HFFc6 (cell line): ENCODE data around the gene REELD1. TPM values are rescaled to one million over a fixed set of nuclear protein-coding genes. Genes with fewer than 3 reads are reported as not detected.
A peak's percentile ranks its signal among the peaks of the same experiment; 100 is the strongest.

Experiments
- DNase-seq: peaks from one replicate; pipeline ENCODE4 v3.0.0-alpha.2; 2018
- H3K27ac Mint-ChIP-seq: 2 replicates; pipeline ENCODE4 v1.8.0; 2020; ENCODE audit warnings: mild to moderate bottlenecking, mixed read lengths
- H3K27me3 Mint-ChIP-seq: 2 replicates; pipeline ENCODE4 v1.8.0; 2021; ENCODE audit warnings: mild to moderate bottlenecking, moderate library complexity, mixed read lengths; ENCODE audit not compliant: insufficient read depth
- H3K36me3 Mint-ChIP-seq: 2 replicates; pipeline ENCODE4 v1.8.0; 2021; ENCODE audit warnings: low read depth, mixed read lengths
- H3K4me1 Mint-ChIP-seq: 2 replicates; pipeline ENCODE4 v1.8.0; 2020; ENCODE audit warnings: low read depth, mixed read lengths
- H3K4me3 Mint-ChIP-seq: 2 replicates; pipeline ENCODE4 v1.8.0; 2020; ENCODE audit warnings: mild to moderate bottlenecking, moderate library complexity, mixed read lengths
- H3K9me3 Mint-ChIP-seq: 2 replicates; pipeline ENCODE4 v1.8.0; 2020; ENCODE audit warnings: mild to moderate bottlenecking, mixed read lengths
- total RNA-seq, 6 experiments: library from RNA; stranded (reverse); fragmentation: NEBNext Ultra II Directional; extraction: Animal tissue kit (Norgen Biotek cat#: 25700); gene quantifications; 2 replicates in 1 of 6; 3 replicates in 5 of 6; pipeline ENCODE4 v1.2.3, GENCODE V29; 2021
- TF ChIP-seq, protein P1 (sequence below): fragments of 200-600 bp; sonication (generic); IDR thresholded peaks from 2 replicates; pipeline ENCODE4 v1.5.0; 2021; ENCODE audit warnings: antibody characterized with exemption, mild to moderate bottlenecking

Gene REELD1
- total RNA-seq, 6 experiments from 2014 or later: not detected

DNA sequence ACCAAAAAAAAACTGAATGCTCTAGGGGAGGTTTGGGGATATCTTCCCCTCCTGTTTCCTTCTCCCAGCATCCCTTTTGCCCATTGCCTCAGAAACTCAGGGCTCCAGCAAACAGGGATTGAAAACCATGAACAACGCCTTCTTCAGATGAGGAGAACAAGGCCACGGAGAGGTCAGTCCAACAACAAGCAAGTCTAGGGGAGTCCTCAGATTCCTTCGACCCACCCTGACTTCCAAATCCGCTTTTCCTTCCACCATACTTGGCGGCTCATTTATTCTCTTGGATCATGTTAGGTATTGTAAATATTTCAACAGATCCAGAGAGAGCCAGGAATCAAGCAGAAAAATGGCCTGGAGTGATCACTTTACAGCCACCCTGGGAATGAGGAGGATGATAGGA, 21.9 kb downstream of the REELD1 start:
- H3K9me3 Mint-ChIP-seq: peaks cover 7% of the 10 kb centered on the region
- H3K27me3 Mint-ChIP-seq: peaks cover 1% of the 10 kb centered on the region
- H3K4me3 Mint-ChIP-seq: no peak overlapping the region
- H3K36me3 Mint-ChIP-seq: peaks cover 6% of the 10 kb centered on the region; the same call in 1 of the 2 replicates
- H3K4me1 Mint-ChIP-seq: peaks cover 14% of the 10 kb centered on the region
- TF ChIP-seq, protein P1, sequence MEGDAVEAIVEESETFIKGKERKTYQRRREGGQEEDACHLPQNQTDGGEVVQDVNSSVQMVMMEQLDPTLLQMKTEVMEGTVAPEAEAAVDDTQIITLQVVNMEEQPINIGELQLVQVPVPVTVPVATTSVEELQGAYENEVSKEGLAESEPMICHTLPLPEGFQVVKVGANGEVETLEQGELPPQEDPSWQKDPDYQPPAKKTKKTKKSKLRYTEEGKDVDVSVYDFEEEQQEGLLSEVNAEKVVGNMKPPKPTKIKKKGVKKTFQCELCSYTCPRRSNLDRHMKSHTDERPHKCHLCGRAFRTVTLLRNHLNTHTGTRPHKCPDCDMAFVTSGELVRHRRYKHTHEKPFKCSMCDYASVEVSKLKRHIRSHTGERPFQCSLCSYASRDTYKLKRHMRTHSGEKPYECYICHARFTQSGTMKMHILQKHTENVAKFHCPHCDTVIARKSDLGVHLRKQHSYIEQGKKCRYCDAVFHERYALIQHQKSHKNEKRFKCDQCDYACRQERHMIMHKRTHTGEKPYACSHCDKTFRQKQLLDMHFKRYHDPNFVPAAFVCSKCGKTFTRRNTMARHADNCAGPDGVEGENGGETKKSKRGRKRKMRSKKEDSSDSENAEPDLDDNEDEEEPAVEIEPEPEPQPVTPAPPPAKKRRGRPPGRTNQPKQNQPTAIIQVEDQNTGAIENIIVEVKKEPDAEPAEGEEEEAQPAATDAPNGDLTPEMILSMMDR: no peak
- no peak for DNase-seq
- no peak overlapping the region for H3K27ac Mint-ChIP-seq

DNA sequence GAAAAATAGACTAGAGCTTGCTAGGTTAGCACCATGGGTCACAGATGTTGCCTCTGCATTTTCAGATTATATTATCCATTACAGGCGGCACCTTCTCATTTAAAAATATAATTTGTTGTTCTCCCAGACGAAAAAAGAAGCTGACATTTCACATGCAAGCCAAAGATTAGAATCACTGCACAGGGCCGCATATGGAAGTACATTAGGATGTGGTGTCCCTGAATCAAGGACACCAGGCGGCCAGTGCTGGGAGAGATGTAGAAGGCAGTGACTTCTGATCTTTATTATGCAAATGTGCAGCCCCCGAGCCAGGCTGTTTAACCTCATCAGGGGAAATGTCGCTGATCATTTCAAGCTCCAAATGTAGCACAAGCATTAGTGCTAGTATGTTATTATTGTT, 22.8 kb downstream of the REELD1 start:
- peaks cover 22% of the 10 kb centered on the region for H3K4me1 Mint-ChIP-seq
- no peak for DNase-seq
- H3K27me3 Mint-ChIP-seq: peaks cover 1% of the 10 kb centered on the region
- H3K9me3 Mint-ChIP-seq: peaks cover 6% of the 10 kb centered on the region
- H3K36me3 Mint-ChIP-seq: peaks cover under 1% of the 10 kb centered on the region; the same call in 1 of the 2 replicates
- TF ChIP-seq, protein P1: no peak
- H3K4me3 Mint-ChIP-seq: no peak overlapping the region
- no peak overlapping the region for H3K27ac Mint-ChIP-seq

DNA sequence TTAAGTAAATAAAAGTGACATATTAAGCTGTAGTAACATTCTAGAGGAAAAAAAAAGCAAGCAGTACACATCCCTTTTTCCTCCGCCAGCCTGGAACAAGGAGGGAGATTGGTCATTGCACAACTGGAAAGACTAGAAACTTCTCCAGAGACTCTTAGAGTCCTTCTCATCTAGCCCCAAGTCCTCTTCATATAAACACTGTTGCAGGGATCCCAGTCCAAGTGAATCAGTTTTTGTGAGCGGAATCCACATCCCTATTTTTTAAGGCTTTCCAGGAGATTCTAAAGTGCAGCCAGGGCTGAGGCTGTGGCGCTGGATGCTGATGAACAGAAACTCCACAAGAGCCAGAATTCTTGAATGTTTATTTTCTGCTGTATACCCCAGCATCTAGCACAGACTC, 23.8 kb downstream of the REELD1 start:
- H3K4me1 Mint-ChIP-seq: peaks cover 33% of the 10 kb centered on the region

DNA sequence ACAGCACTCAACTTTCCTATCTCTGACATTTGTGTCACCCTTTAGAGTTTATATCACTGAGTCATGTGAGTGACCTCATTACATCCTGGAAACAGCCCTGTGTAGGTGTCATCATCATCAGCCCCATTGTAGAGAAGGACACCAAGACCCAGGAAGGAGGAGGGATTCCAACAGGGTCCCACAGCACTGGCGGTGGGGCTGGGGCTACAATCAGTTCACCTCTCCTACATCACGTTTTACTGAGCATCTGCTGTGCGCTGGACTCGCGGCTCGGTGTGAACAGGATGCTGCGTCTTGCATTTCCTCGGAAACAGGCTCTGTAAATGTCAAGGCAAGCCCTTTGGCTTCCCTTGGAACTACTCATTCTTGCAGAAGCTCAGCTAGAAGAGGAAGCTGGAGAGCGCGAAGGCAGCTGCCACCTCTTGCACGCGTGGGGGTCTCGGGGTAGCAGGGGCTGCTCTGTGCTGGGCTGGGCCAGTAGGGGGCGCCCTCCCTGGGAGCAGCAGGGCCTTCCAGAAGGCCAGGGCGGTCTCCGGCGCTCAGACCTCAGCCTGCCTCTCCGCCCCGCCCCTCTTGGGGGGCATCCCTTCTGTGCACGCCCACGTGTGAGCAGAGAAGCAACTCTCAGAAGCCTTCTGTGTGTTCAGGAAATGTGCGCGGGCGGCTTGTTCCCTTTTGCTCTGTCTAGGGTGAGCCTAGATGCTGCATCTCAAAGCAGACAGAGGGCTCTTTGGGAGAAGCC, 29.0 kb downstream of the REELD1 start:
- H3K4me3 Mint-ChIP-seq: no peak overlapping the region
- peaks cover 64% of the 10 kb centered on the region for H3K4me1 Mint-ChIP-seq

More for the DNA sequence above, 23.8 kb downstream of the REELD1 start:
- Mint-ChIP-seq H3K27me3 (peaks cover 1% of the 10 kb centered on the region), H3K9me3 (no peaks in the 10 kb centered on the region), H3K4me3 (no peak overlapping the region), H3K36me3 (no peaks in the 10 kb centered on the region), H3K27ac (no peak overlapping the region)
- TF ChIP-seq, protein P1: no peak
- DNase-seq: no peak

DNA sequence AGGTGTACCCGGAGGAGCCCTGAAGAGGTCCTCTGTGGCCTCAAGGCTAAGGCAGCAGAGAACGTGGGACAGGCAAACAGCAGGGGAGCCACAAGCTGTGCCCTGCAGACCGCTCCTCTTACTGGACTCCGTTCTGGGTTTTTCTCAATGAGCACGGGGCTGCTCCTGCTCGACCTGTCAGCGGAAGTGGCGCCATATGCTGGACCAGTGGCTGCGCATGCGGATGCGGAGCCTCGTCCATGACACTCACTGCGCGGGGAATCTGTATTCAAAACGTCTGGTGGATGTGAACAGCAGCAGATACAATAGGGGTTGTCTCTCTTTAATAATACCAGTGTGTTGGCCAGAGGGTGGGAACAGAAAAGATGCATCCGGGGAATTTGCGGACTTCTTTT, 29.5 kb downstream of the REELD1 start:
- H3K27ac Mint-ChIP-seq: no peak overlapping the region
- no peak for DNase-seq
- no peak overlapping the region for H3K4me3 Mint-ChIP-seq
- TF ChIP-seq, protein P1: no peak
- peaks cover 2% of the 10 kb centered on the region for H3K27me3 Mint-ChIP-seq
- peaks cover 64% of the 10 kb centered on the region for H3K4me1 Mint-ChIP-seq
- H3K9me3 Mint-ChIP-seq: no peaks in the 10 kb centered on the region
- H3K36me3 Mint-ChIP-seq: no peaks in the 10 kb centered on the region

More for the DNA sequence above, 29.0 kb downstream of the REELD1 start:
- TF ChIP-seq, protein P1: peak; percentile 74
- H3K27me3 Mint-ChIP-seq: peaks cover 2% of the 10 kb centered on the region
- H3K9me3 Mint-ChIP-seq: no peaks in the 10 kb centered on the region
- DNase-seq: peak; percentile 15
- no peaks in the 10 kb centered on the region for H3K36me3 Mint-ChIP-seq
- H3K27ac Mint-ChIP-seq: peak overlapping the region; percentile 95
